HepG2 (cell line): ENCODE data around the gene SLC35F4. TPM values are rescaled to one million over a fixed set of nuclear protein-coding genes. Genes with fewer than 3 reads are reported as not detected.

Source experiments
- ATF6 ChIP-seq: sonication (generic); formaldehyde crosslinking; conservative IDR thresholded peaks from 2 replicates; pipeline ENCODE4 v1.4.0; 2020; ENCODE audit warnings: missing genetic modification reagents
- NR2F1 ChIP-seq, 2 experiments: fragments of 450-650 bp in 1 of 2; formaldehyde crosslinking in 1 of 2; IDR thresholded peaks; 2 replicates each; pipeline versions ENCODE4 v1.5.0 to v1.6.1; 2016 to 2020; ENCODE audit warnings: mild to moderate bottlenecking in 1 of 2, missing compliant biosample characterization in 1 of 2, missing genetic modification reagents in 1 of 2, moderate library complexity in 1 of 2
- REST ChIP-seq, 2 experiments: IDR thresholded peaks; 2 replicates each; pipeline ENCODE4 v1.6.1; 2011 to 2012; ENCODE audit warnings: low read length in 2 of 2, borderline replicate concordance in 1 of 2, low read depth in 1 of 2, mild to moderate bottlenecking in 1 of 2, moderate library complexity in 1 of 2
- ZNF326 ChIP-seq: sonication (generic); formaldehyde crosslinking; IDR thresholded peaks from 2 replicates; pipeline ENCODE4 v1.4.0; 2020; ENCODE audit warnings: missing genetic modification reagents, borderline replicate concordance
- polyA plus RNA-seq, 8 experiments: library from polyadenylated mRNA; depleted of rRNA in 3 of 8; stranded (reverse) in 7 of 8; unstranded in 1 of 8; fragments of >200 nt; fragmentation: Illumina TruSeq in 4 of 8; extraction: Trizol in 4 of 8; gene quantifications; 2 replicates each; pipeline versions ENCODE4 v1.2.1 to v1.2.3, GENCODE V29; 2011 to 2016; ENCODE audit warnings: low read depth in 4 of 8, missing spikeins in 1 of 8, mixed read lengths in 1 of 8; ENCODE audit not compliant: insufficient read depth in 1 of 8
- total RNA-seq, 5 experiments: library from RNA; depleted of rRNA; stranded (reverse); fragments of >200 nt; fragmentation: Illumina TruSeq; extraction: Trizol; gene quantifications; 2 replicates each; pipeline ENCODE4 v1.2.3, GENCODE V29; 2016; ENCODE audit warnings: low read depth in 1 of 5

The SLC35F4 gene
- total and polyA plus RNA-seq, 2 of the 13 experiments (the other 11 are each of a cell fraction or from before 2014, with no cell fraction given), result not detected

GRCh38 chr14:57871459-57872080 lies 5.7 kb upstream of the SLC35F4 start (continued):
- TF ChIP-seq ZNF326 (CRISPR knock-in tag), result no peak
- TF ChIP-seq ATF6, result no peak
- no peak for TF ChIP-seq NR2F1 (CRISPR knock-in tag; IDR thresholded peaks at IDR 0.05)
- TF ChIP-seq REST (IDR thresholded peaks at IDR 0.05; ENCODE audit: borderline replicate concordance in 1 of 2, low read depth in 1 of 2, low read length in 2 of 2), result no peak
- TF ChIP-seq, all 625 proteins: peak for 3
